ENCODE measurements around the gene GSE1.
A peak's percentile ranks its signal among the peaks of the same experiment; 100 is the strongest.

GSE1 gene

DNA sequence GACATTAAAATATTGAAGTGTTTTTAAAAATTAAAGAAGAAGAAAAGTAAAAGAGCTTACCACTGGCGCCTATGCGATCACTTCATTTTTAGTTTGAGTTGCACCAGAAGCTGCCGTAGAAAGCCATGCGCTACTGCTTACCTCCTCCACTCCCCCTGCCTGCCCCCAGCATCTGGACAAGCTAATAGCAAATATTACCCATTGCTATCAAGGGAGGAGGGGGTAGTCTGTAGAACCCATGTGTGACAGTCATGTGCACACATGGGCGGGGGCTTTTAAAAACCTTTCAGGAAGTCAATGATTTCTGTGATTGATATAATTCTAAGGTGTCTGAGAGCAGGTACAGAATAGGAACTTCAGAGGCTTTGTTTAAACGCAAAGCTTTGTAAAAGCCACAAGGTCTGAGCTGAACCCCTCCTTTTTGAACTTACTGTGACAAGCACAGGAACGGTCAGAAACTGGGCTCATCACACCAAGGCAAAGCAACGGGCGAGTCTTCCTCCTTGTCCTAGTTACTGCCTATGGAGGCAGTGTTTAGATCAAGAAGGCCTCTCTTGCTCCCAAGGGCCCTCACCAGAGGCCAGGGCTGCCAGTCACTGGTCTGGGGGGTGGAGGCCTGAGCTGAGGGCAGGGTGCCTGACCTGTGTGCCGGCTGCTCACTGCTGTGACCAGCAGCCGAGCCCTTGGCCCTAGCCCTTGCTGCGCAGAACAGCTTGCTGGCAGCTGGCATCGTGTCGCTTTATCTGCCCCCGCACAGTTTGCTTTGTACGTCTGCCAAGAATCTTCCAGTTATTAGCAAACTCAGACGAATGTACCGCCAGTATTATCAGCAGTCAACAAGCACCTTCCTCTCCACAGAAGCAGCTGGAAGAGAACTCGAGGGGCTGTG is 60.7 kb downstream of the GSE1 start:
- TF ChIP-seq POLR2AphosphoS5 (IDR thresholded peaks at IDR 0.05; ENCODE audit: low read depth), result peak; percentile 54; the same call in 1 of the 2 replicates
- TF ChIP-seq SPI1 (IDR thresholded peaks at IDR 0.05; ENCODE audit: borderline replicate concordance, low read depth), result no peak
- no peak for DNase-seq (ENCODE audit: low read depth in 1 of 2, low spot score in 1 of 2)
- H3K4me3 ChIP-seq (replicated peaks; ENCODE audit: insufficient read depth, low read length), result no peak overlapping the region
- H3K27me3 ChIP-seq (ENCODE audit: insufficient read depth, poor library complexity, severe bottlenecking), result no peaks in the 10 kb centered on the region
- H3K27ac ChIP-seq (replicated peaks), result no peak overlapping the region

DNA sequence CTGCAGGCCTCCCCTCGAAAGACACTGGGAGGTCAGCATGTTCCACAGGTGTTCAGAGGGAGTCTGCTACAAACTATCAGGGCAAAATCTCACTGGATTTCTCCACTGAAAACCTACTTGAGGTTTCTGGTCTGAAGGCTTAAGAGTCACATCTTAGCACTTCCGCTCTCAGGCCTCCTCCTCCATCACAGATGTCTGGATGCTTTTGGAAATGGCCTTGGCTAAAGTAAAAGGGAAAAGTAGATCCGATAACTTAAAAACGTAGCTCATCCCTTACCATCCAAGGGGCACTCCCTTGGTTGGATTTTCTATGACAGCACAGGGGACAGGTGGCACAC is 61.3 kb downstream of the GSE1 start:
- Histone ChIP-seq H3K27me3 (ENCODE audit: insufficient read depth, poor library complexity, severe bottlenecking) (no peaks in the 10 kb centered on the region), H3K4me3 (replicated peaks; ENCODE audit: insufficient read depth, low read length) (no peak overlapping the region), H3K27ac (replicated peaks) (no peak overlapping the region)
- TF ChIP-seq SPI1 (IDR thresholded peaks at IDR 0.05; ENCODE audit: borderline replicate concordance, low read depth), result no peak
- TF ChIP-seq GABPA (IDR thresholded peaks at IDR 0.05; ENCODE audit: low read depth), result no peak
- TF ChIP-seq, protein P1, sequence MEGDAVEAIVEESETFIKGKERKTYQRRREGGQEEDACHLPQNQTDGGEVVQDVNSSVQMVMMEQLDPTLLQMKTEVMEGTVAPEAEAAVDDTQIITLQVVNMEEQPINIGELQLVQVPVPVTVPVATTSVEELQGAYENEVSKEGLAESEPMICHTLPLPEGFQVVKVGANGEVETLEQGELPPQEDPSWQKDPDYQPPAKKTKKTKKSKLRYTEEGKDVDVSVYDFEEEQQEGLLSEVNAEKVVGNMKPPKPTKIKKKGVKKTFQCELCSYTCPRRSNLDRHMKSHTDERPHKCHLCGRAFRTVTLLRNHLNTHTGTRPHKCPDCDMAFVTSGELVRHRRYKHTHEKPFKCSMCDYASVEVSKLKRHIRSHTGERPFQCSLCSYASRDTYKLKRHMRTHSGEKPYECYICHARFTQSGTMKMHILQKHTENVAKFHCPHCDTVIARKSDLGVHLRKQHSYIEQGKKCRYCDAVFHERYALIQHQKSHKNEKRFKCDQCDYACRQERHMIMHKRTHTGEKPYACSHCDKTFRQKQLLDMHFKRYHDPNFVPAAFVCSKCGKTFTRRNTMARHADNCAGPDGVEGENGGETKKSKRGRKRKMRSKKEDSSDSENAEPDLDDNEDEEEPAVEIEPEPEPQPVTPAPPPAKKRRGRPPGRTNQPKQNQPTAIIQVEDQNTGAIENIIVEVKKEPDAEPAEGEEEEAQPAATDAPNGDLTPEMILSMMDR (IDR thresholded peaks at IDR 0.05; ENCODE audit: insufficient read depth, low read length), result no peak
- TF ChIP-seq POLR2AphosphoS5 (IDR thresholded peaks at IDR 0.05; ENCODE audit: low read depth), result peak; percentile 2; the same call in 1 of the 2 replicates
- DNase-seq (ENCODE audit: low read depth in 1 of 2, low spot score in 1 of 2), result no peak

DNA sequence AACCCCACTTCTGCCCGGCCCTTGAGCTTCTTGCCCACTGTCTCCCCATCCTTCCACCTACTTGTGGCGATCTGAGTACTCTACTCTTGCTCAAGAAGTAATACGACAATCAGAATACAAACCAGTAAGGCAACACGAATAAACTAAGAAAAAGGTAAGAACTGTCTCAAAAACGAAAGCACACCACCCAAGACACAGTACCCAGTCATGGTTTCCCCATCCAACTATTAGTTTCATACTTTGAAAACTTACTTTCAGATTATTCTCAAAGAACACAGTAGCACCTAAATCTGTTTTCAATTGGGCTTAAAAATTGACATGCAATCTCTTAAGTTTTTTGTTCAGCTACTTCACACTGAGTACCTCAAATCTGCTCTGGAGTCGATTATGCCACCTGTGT is 61.7 kb downstream of the GSE1 start:
- Histone ChIP-seq H3K4me3 (replicated peaks; ENCODE audit: insufficient read depth, low read length) (no peak overlapping the region), H3K27me3 (ENCODE audit: insufficient read depth, poor library complexity, severe bottlenecking) (no peaks in the 10 kb centered on the region), H3K27ac (replicated peaks) (no peak overlapping the region)
- no peak for DNase-seq (ENCODE audit: low read depth in 1 of 2, low spot score in 1 of 2)
- TF ChIP-seq SPI1 (IDR thresholded peaks at IDR 0.05; ENCODE audit: borderline replicate concordance, low read depth), result no peak
- no peak for TF ChIP-seq POLR2AphosphoS5 (IDR thresholded peaks at IDR 0.05; ENCODE audit: low read depth)
- TF ChIP-seq, protein P1 (IDR thresholded peaks at IDR 0.05; ENCODE audit: insufficient read depth, low read length), result no peak
- TF ChIP-seq GABPA (IDR thresholded peaks at IDR 0.05; ENCODE audit: low read depth), result no peak

DNA sequence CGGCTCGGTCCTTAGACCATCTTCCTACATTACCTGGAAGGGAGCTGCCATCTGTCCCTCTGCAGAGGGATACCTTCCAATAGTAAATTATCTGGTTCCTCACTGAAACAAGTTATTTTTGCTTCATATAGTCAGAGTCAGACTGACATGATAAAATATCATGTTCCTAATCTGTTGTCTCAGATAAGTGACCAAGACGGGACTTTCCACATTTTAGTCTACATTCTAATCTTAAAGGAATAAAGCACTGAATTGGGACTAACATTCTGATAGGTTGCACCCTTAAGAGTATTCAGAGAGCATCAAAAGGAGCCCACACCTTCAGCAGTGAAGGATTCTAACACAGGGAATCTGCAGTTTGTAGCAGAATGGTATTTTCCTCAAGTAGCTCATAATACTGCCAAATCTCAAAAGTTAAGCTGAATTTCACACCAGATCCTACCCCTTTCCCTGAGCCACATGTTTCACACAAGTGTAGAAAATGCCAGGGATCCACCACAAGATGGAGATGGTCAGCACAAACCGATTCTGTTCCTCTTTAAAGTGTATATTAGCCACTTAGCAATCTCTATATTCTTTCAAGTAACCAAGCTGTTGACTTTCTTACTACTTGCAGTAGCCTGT is 62.2 kb downstream of the GSE1 start:
- Histone ChIP-seq H3K4me3 (replicated peaks; ENCODE audit: insufficient read depth, low read length) (no peak overlapping the region), H3K27me3 (ENCODE audit: insufficient read depth, poor library complexity, severe bottlenecking) (no peaks in the 10 kb centered on the region), H3K27ac (replicated peaks) (no peak overlapping the region)
- DNase-seq (ENCODE audit: low read depth in 1 of 2, low spot score in 1 of 2), result peak in 1 of 2 experiments; percentile 36
- TF ChIP-seq REST (IDR thresholded peaks at IDR 0.05; ENCODE audit: insufficient replicate concordance, low read depth) (no peak), SPI1 (IDR thresholded peaks at IDR 0.05; ENCODE audit: borderline replicate concordance, low read depth) (peak; percentile 21; the same call in 1 of the 2 replicates), POLR2AphosphoS5 (IDR thresholded peaks at IDR 0.05; ENCODE audit: low read depth) (peak; percentile 50; the same call in 1 of the 2 replicates)

- no peak overlapping the region for H3K27ac ChIP-seq (replicated peaks)
- no peak for DNase-seq (ENCODE audit: low read depth in 1 of 2, low spot score in 1 of 2)
- H3K27me3 ChIP-seq (ENCODE audit: insufficient read depth, poor library complexity, severe bottlenecking), result no peaks in the 10 kb centered on the region
- H3K4me3 ChIP-seq (replicated peaks; ENCODE audit: insufficient read depth, low read length), result no peak overlapping the region
- TF ChIP-seq REST (IDR thresholded peaks at IDR 0.05; ENCODE audit: insufficient replicate concordance, low read depth) (no peak), POLR2AphosphoS5 (IDR thresholded peaks at IDR 0.05; ENCODE audit: low read depth) (0 out of 2 replicates have a peak, but pooled peaks have one; percentile 47)
Observed at GRCh38 chr16:85676466-85676865, 63.3 kb downstream of the GSE1 start.

Data from HL-60 (cell line).